NT2/D1 (cell line): ENCODE measurements around the gene OXGR1.

ENCODE experiments used
- SUZ12 ChIP-seq: IDR thresholded peaks from 2 replicates; pipeline ENCODE4 v1.6.1; 2011; ENCODE audit not compliant: insufficient read length, insufficient read depth; ENCODE audit errors: extremely low read depth
- YY1 ChIP-seq: IDR thresholded peaks from 2 replicates; pipeline ENCODE4 v1.6.1; 2011; ENCODE audit not compliant: insufficient read length, insufficient read depth
- ZNF274 ChIP-seq: IDR thresholded peaks from 2 replicates; pipeline ENCODE4 v1.6.1; 2011; ENCODE audit warnings: mild to moderate bottlenecking, low read depth, low read length

GRCh38 chr13:97021241-97021640 lies 27.0 kb upstream of the OXGR1 start:
- TF ChIP-seq ZNF274: no peak
- TF ChIP-seq SUZ12: no peak
- TF ChIP-seq YY1: no peak
